Liver (tissue), 3 donors: Measurements from ENCODE around the gene SLC8A2.

Experiments
- GABPA ChIP-seq, 2 donors: IDR thresholded peaks in 1 of 2; conservative IDR thresholded peaks in 1 of 2; 2 replicates each; pipeline ENCODE4 v1.6.1; 2016; ENCODE audit warnings: antibody characterized with exemption in 2 of 2, mild to moderate bottlenecking in 1 of 2, moderate library complexity in 1 of 2
- RAD21 ChIP-seq, 2 donors: IDR thresholded peaks; 2 replicates each; pipeline ENCODE4 v1.6.1; 2016; ENCODE audit warnings: antibody characterized with exemption in 2 of 2, mild to moderate bottlenecking in 2 of 2
- SP1 ChIP-seq: IDR thresholded peaks from 2 replicates; pipeline ENCODE4 v1.6.1; 2018; ENCODE audit warnings: antibody characterized with exemption, mild to moderate bottlenecking
- TF ChIP-seq, protein P1 (sequence below): fragments of 150-350 bp; IDR thresholded peaks from 2 replicates; pipeline ENCODE4 v1.5.1; 2017; ENCODE audit warnings: improper control_type of control experiment, low read depth, low read length; ENCODE audit not compliant: missing input control
- donor health status: healthy.
- donor health status: healthy.

GRCh38 chr19:47408156-47408938 lies 63.3 kb downstream of the SLC8A2 start:
- TF ChIP-seq RAD21 (IDR thresholded peaks at IDR 0.05) (no peak), SP1 (no peak), GABPA (IDR thresholded peaks at IDR 0.05 in 1 of 2, conservative IDR thresholded peaks at IDR 0.05 in 1 of 2) (no peak)
- TF ChIP-seq, protein P1, sequence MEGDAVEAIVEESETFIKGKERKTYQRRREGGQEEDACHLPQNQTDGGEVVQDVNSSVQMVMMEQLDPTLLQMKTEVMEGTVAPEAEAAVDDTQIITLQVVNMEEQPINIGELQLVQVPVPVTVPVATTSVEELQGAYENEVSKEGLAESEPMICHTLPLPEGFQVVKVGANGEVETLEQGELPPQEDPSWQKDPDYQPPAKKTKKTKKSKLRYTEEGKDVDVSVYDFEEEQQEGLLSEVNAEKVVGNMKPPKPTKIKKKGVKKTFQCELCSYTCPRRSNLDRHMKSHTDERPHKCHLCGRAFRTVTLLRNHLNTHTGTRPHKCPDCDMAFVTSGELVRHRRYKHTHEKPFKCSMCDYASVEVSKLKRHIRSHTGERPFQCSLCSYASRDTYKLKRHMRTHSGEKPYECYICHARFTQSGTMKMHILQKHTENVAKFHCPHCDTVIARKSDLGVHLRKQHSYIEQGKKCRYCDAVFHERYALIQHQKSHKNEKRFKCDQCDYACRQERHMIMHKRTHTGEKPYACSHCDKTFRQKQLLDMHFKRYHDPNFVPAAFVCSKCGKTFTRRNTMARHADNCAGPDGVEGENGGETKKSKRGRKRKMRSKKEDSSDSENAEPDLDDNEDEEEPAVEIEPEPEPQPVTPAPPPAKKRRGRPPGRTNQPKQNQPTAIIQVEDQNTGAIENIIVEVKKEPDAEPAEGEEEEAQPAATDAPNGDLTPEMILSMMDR: no peak
